KMS-11 (cell line): ENCODE results near the gene AADACL3.

Experiments used
- H2AFZ ChIP-seq: fragments of 200-600 bp; sonication (generic); 2 replicates; pipeline ENCODE4 v1.6.1; 2016; ENCODE audit warnings: antibody characterized with exemption, mixed run types, low read depth
- H3K27ac ChIP-seq: fragments of 200-600 bp; sonication (generic); 2 replicates; pipeline ENCODE4 v1.6.1; 2016; ENCODE audit warnings: mild to moderate bottlenecking, mixed run types
- H3K27me3 ChIP-seq: fragments of 200-600 bp; sonication (generic); 2 replicates; pipeline ENCODE4 v1.6.1; 2017; ENCODE audit warnings: mild to moderate bottlenecking, low read depth, mixed run types, moderate library complexity; ENCODE audit not compliant: insufficient read depth
- H3K36me3 ChIP-seq: fragments of 200-600 bp; sonication (generic); 2 replicates; pipeline ENCODE4 v1.6.1; 2017; ENCODE audit warnings: mild to moderate bottlenecking, mixed run types; ENCODE audit not compliant: insufficient read depth
- H3K4me1 ChIP-seq: fragments of 200-600 bp; sonication (generic); 2 replicates; pipeline ENCODE4 v1.6.1; 2016; ENCODE audit warnings: mild to moderate bottlenecking, low read depth, mixed run types; ENCODE audit not compliant: poor library complexity, severe bottlenecking
- H3K4me2 ChIP-seq: fragments of 200-600 bp; sonication (generic); 2 replicates; pipeline ENCODE4 v1.7.0; 2016; ENCODE audit warnings: mild to moderate bottlenecking, mixed run types
- H3K4me3 ChIP-seq: fragments of 200-600 bp; sonication (generic); IDR thresholded peaks from 2 replicates; pipeline ENCODE4 v1.6.1; 2017; ENCODE audit warnings: low read depth, low read length, mixed read lengths; ENCODE audit not compliant: insufficient read depth
- H3K79me2 ChIP-seq: fragments of 200-600 bp; sonication (generic); 2 replicates; pipeline ENCODE4 v1.6.1; 2016; ENCODE audit warnings: low read depth, mixed run types; ENCODE audit not compliant: insufficient read depth
- H3K9ac ChIP-seq: fragments of 200-600 bp; sonication (generic); 2 replicates; pipeline ENCODE4 v1.6.1; 2016; ENCODE audit warnings: mild to moderate bottlenecking, mixed run types
- H4K20me1 ChIP-seq: fragments of 200-600 bp; sonication (generic); 2 replicates; pipeline ENCODE4 v1.6.1; 2016; ENCODE audit warnings: mild to moderate bottlenecking, mixed run types; ENCODE audit not compliant: insufficient read depth
- TF ChIP-seq, protein P1 (sequence below): fragments of 200-600 bp; sonication (generic); conservative IDR thresholded peaks from 2 replicates; pipeline ENCODE4 v1.6.1; 2017; ENCODE audit warnings: low read depth, mild to moderate bottlenecking, antibody characterized with exemption, low read length, moderate library complexity, mixed read lengths

The AADACL3 gene

GRCh38 chr1:12761781-12762180, 45.9 kb downstream of the AADACL3 start:
- H3K27ac ChIP-seq: no peak overlapping the region
- H3K4me1 ChIP-seq: no peaks in the 10 kb centered on the region
- H3K27me3 ChIP-seq: peaks cover 16% of the 10 kb centered on the region; the same call in 1 of the 2 replicates
- no peaks in the 10 kb centered on the region for H3K36me3 ChIP-seq
- H3K9ac ChIP-seq: no peak overlapping the region
- H3K4me3 ChIP-seq: no peak overlapping the region
- no peak overlapping the region for H3K4me2 ChIP-seq
- no peaks in the 10 kb centered on the region for H3K79me2 ChIP-seq
- no peak overlapping the region for H2AFZ ChIP-seq
- TF ChIP-seq, protein P1, sequence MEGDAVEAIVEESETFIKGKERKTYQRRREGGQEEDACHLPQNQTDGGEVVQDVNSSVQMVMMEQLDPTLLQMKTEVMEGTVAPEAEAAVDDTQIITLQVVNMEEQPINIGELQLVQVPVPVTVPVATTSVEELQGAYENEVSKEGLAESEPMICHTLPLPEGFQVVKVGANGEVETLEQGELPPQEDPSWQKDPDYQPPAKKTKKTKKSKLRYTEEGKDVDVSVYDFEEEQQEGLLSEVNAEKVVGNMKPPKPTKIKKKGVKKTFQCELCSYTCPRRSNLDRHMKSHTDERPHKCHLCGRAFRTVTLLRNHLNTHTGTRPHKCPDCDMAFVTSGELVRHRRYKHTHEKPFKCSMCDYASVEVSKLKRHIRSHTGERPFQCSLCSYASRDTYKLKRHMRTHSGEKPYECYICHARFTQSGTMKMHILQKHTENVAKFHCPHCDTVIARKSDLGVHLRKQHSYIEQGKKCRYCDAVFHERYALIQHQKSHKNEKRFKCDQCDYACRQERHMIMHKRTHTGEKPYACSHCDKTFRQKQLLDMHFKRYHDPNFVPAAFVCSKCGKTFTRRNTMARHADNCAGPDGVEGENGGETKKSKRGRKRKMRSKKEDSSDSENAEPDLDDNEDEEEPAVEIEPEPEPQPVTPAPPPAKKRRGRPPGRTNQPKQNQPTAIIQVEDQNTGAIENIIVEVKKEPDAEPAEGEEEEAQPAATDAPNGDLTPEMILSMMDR: no peak
- no peaks in the 10 kb centered on the region for H4K20me1 ChIP-seq

DNA sequence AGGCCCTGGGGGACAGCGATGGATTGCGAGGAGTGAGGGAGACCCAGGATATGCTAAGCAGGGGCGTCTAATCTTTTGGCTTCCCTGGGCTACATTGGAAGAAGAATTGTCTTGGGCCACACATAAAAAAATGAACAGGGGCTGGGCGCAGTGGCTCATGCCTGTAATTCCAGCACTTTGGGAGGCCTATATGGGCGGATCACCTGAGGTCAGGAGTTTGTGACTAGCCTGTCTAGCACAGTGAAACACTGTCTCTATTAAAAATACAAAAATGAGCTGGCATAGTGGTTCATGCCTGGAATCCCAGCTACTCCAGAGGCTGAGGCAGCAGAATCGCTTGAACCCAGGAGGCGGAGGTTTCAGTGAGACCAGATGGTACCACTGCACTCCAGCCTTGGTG, 46.9 kb downstream of the AADACL3 start:
- H2AFZ ChIP-seq: no peak overlapping the region
- no peaks in the 10 kb centered on the region for H4K20me1 ChIP-seq
- H3K9ac ChIP-seq: no peak overlapping the region
- TF ChIP-seq, protein P1: no peak
- no peaks in the 10 kb centered on the region for H3K4me1 ChIP-seq
- no peaks in the 10 kb centered on the region for H3K36me3 ChIP-seq
- no peak overlapping the region for H3K4me2 ChIP-seq
- no peaks in the 10 kb centered on the region for H3K79me2 ChIP-seq
- H3K27me3 ChIP-seq: peaks cover 9% of the 10 kb centered on the region; the same call in 1 of the 2 replicates
- H3K4me3 ChIP-seq: no peak overlapping the region
- no peak overlapping the region for H3K27ac ChIP-seq

DNA sequence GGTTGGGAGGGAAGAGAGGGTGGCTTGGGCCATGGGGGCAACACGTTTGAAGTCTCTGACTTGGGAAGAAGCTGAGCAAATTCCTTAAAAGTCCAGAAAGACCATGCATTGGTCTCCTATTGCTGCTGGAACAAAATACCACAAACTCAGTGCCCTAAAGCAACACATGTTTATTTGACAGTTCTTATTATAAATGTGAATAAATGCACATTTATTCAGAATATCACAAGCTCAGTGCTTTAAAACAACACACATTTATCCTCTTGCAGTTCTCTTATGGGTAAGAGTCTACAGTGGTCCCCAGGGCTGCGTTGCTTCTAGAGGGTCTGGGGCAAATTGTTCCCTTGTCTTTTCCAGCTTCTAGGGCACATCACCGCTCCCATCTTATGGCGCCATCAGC, 47.6 kb downstream of the AADACL3 start:
- Histone ChIP-seq H3K79me2 (no peaks in the 10 kb centered on the region), H4K20me1 (no peaks in the 10 kb centered on the region), H3K27ac (no peak overlapping the region), H3K4me1 (no peaks in the 10 kb centered on the region), H2AFZ (no peak overlapping the region), H3K9ac (no peak overlapping the region), H3K27me3 (peaks cover 9% of the 10 kb centered on the region; the same call in 1 of the 2 replicates), H3K4me3 (no peak overlapping the region), H3K36me3 (no peaks in the 10 kb centered on the region), H3K4me2 (no peak overlapping the region)
- TF ChIP-seq, protein P1: no peak

GRCh38 chr1:12764016-12764415, 48.1 kb downstream of the AADACL3 start:
- H3K4me3 ChIP-seq: no peak overlapping the region
- H3K79me2 ChIP-seq: no peaks in the 10 kb centered on the region
- TF ChIP-seq, protein P1: no peak
- H3K27me3 ChIP-seq: peaks cover 9% of the 10 kb centered on the region; the same call in 1 of the 2 replicates
- no peak overlapping the region for H3K4me2 ChIP-seq
- H3K27ac ChIP-seq: no peak overlapping the region
- no peak overlapping the region for H3K9ac ChIP-seq
- H3K4me1 ChIP-seq: no peaks in the 10 kb centered on the region
- H4K20me1 ChIP-seq: no peaks in the 10 kb centered on the region
- no peak overlapping the region for H2AFZ ChIP-seq
- no peaks in the 10 kb centered on the region for H3K36me3 ChIP-seq
